Mesendoderm (in vitro differentiated cells): ENCODE data around the gene MSX1.
A peak's percentile ranks its signal among the peaks of the same experiment; 100 is the strongest.

Experiments used
- DNase-seq: peaks from one replicate; pipeline ENCODE4 v3.0.0; 2013
- H2AK5ac ChIP-seq: 2 replicates; pipeline ENCODE4 v1.6.1; 2013; ENCODE audit warnings: low read length, inconsistent platforms
- H2BK120ac ChIP-seq: 2 replicates; pipeline ENCODE4 v1.6.1; 2013; ENCODE audit warnings: low read depth, mild to moderate bottlenecking, low read length, moderate library complexity, mixed read lengths
- H2BK15ac ChIP-seq: replicated peaks from 2 replicates; pipeline ENCODE4 v1.6.1; 2013; ENCODE audit warnings: low read depth, mild to moderate bottlenecking, moderate library complexity
- H2BK5ac ChIP-seq: 2 replicates; pipeline ENCODE4 v1.6.1; 2013; ENCODE audit warnings: low read length, inconsistent platforms
- H3K18ac ChIP-seq: 2 replicates; pipeline ENCODE4 v1.6.1; 2013; ENCODE audit warnings: mild to moderate bottlenecking, low read length, mixed read lengths
- H3K23ac ChIP-seq: one replicate; pipeline ENCODE4 v1.6.1; 2013; ENCODE audit warnings: low read length
- H3K27ac ChIP-seq: 2 replicates; pipeline ENCODE4 v1.5.1; 2013; ENCODE audit warnings: low read depth, mild to moderate bottlenecking, inconsistent platforms, low read length, moderate library complexity
- H3K27me3 ChIP-seq: 2 replicates; pipeline ENCODE4 v1.6.1; 2013; ENCODE audit warnings: low read length, control low read depth, mild to moderate bottlenecking, inconsistent platforms; ENCODE audit not compliant: insufficient read depth, poor library complexity
- H3K36me3 ChIP-seq: 2 replicates; pipeline ENCODE4 v1.6.1; 2013; ENCODE audit warnings: low read length, inconsistent platforms; ENCODE audit not compliant: control insufficient read depth, insufficient read depth
- H3K4ac ChIP-seq: one replicate; pipeline ENCODE4 v1.6.1; 2013; ENCODE audit warnings: low read depth, mild to moderate bottlenecking, low read length, moderate library complexity
- H3K4me1 ChIP-seq: 2 replicates; pipeline ENCODE4 v1.6.1; 2013; ENCODE audit warnings: low read depth, low read length, inconsistent platforms; ENCODE audit not compliant: control insufficient read depth
- H3K4me2 ChIP-seq: 2 replicates; pipeline ENCODE4 v1.6.1; 2013; ENCODE audit warnings: low read length
- H3K4me3 ChIP-seq: 2 replicates; pipeline ENCODE4 v1.5.1; 2013; ENCODE audit warnings: mild to moderate bottlenecking, low read length
- H3K56ac ChIP-seq: one replicate; pipeline ENCODE4 v1.6.1; 2013; ENCODE audit warnings: low read length
- H3K79me1 ChIP-seq: 2 replicates; pipeline ENCODE4 v1.6.1; 2013; ENCODE audit warnings: low read length, inconsistent platforms
- H3K79me2 ChIP-seq: 2 replicates; pipeline ENCODE4 v1.6.1; 2013; ENCODE audit warnings: mild to moderate bottlenecking, low read length; ENCODE audit not compliant: control insufficient read depth, insufficient read depth
- H3K9ac ChIP-seq: 2 replicates; pipeline ENCODE4 v1.6.1; 2013; ENCODE audit warnings: low read length, inconsistent platforms
- H4K5ac ChIP-seq: one replicate; pipeline ENCODE4 v1.6.1; 2013; ENCODE audit warnings: low read length
- H4K8ac ChIP-seq: one replicate; pipeline ENCODE4 v1.6.1; 2013; ENCODE audit warnings: low read depth, mild to moderate bottlenecking, control low read depth, low read length, moderate library complexity
- WGBS: extraction: QIAGEN DNeasy Blood & Tissue Kit; methylation state at CpG from one replicate; pipeline ENCODE4 v1.1.7; 2013; ENCODE audit warnings: low lambda C conversion rate, missing lambda C conversion rate; ENCODE audit not compliant: insufficient coverage; ENCODE audit errors: extremely low coverage; 5-methylcytosine and 5-hydroxymethylcytosine counted together

Gene MSX1

GRCh38 chr4:4861390-4862018 lies 2.0 kb downstream of the MSX1 start:
- H4K8ac ChIP-seq, result no peak overlapping the region
- no peak overlapping the region for H3K18ac ChIP-seq
- WGBS, result no CpG with 5 or more reads among the region's 21 CpGs
- no peaks in the 10 kb centered on the region for H3K36me3 ChIP-seq
- peak overlapping the region; percentile 88 for H3K4me2 ChIP-seq
- no peaks in the 10 kb centered on the region for H3K79me2 ChIP-seq
- H2BK120ac ChIP-seq, result no peak overlapping the region
- H3K56ac ChIP-seq, result peak overlapping the region; percentile 17
- peak overlapping the region; percentile 9 for H3K9ac ChIP-seq
- H3K4me3 ChIP-seq, result no peak overlapping the region
- no peak overlapping the region for H3K23ac ChIP-seq
- H2BK15ac ChIP-seq, result no peak overlapping the region
- H2AK5ac ChIP-seq, result no peak overlapping the region
- no peak overlapping the region for H4K5ac ChIP-seq
- H2BK5ac ChIP-seq, result no peak overlapping the region
- H3K4me1 ChIP-seq, result peaks cover 9% of the 10 kb centered on the region
- peaks cover 47% of the 10 kb centered on the region for H3K27me3 ChIP-seq
- DNase-seq, result no peak
- no peak overlapping the region for H3K4ac ChIP-seq
- H3K27ac ChIP-seq, result no peak overlapping the region
- H3K79me1 ChIP-seq, result no peaks in the 10 kb centered on the region

GRCh38 chr4:4862071-4862551 lies 2.6 kb downstream of the MSX1 start:
- WGBS, result no CpG with 5 or more reads among the region's 16 CpGs
- Histone ChIP-seq H3K4me1 (peaks cover 7% of the 10 kb centered on the region), H3K79me1 (no peaks in the 10 kb centered on the region), H3K4ac (no peak overlapping the region), H3K18ac (no peak overlapping the region), H3K27me3 (peaks cover 47% of the 10 kb centered on the region), H3K4me2 (no peak overlapping the region), H4K5ac (no peak overlapping the region), H2BK120ac (no peak overlapping the region), H3K36me3 (no peaks in the 10 kb centered on the region), H2BK5ac (no peak overlapping the region), H3K56ac (peak overlapping the region; percentile 17), H3K9ac (no peak overlapping the region), H2BK15ac (no peak overlapping the region), H2AK5ac (no peak overlapping the region), H4K8ac (no peak overlapping the region), H3K27ac (no peak overlapping the region), H3K23ac (no peak overlapping the region), H3K79me2 (no peaks in the 10 kb centered on the region), H3K4me3 (no peak overlapping the region)
- peak; percentile 30 for DNase-seq

GRCh38 chr4:4862665-4863482 lies 3.4 kb downstream of the MSX1 start:
- no peaks in the 10 kb centered on the region for H3K79me2 ChIP-seq
- H3K18ac ChIP-seq, result no peak overlapping the region
- no peak overlapping the region for H3K9ac ChIP-seq
- no peak overlapping the region for H2BK15ac ChIP-seq
- no peak overlapping the region for H2BK5ac ChIP-seq
- H2BK120ac ChIP-seq, result no peak overlapping the region
- H3K4ac ChIP-seq, result no peak overlapping the region
- H3K4me1 ChIP-seq, result peaks cover 5% of the 10 kb centered on the region
- H3K4me2 ChIP-seq, result peak overlapping the region; percentile 24
- H3K27me3 ChIP-seq, result peaks cover 44% of the 10 kb centered on the region
- H3K56ac ChIP-seq, result peak overlapping the region; percentile 39
- H3K27ac ChIP-seq, result no peak overlapping the region
- H3K79me1 ChIP-seq, result no peaks in the 10 kb centered on the region
- H4K8ac ChIP-seq, result no peak overlapping the region
- DNase-seq, result peak; percentile 58
- H4K5ac ChIP-seq, result no peak overlapping the region
- no peak overlapping the region for H3K4me3 ChIP-seq
- no CpG with 5 or more reads among the region's 51 CpGs for WGBS
- no peaks in the 10 kb centered on the region for H3K36me3 ChIP-seq
- H2AK5ac ChIP-seq, result no peak overlapping the region
- no peak overlapping the region for H3K23ac ChIP-seq

- no peaks in the 10 kb centered on the region for H3K79me1 ChIP-seq
- H3K18ac ChIP-seq, result no peak overlapping the region
- H2AK5ac ChIP-seq, result no peak overlapping the region
- no peak overlapping the region for H3K4ac ChIP-seq
- H3K56ac ChIP-seq, result no peak overlapping the region
- no peak overlapping the region for H3K23ac ChIP-seq
- H3K27me3 ChIP-seq, result peaks cover 58% of the 10 kb centered on the region
- DNase-seq, result no peak
- H3K79me2 ChIP-seq, result no peaks in the 10 kb centered on the region
- no peak overlapping the region for H2BK5ac ChIP-seq
- H3K9ac ChIP-seq, result no peak overlapping the region
- H4K8ac ChIP-seq, result no peak overlapping the region
- no peaks in the 10 kb centered on the region for H3K36me3 ChIP-seq
- H3K4me1 ChIP-seq, result peaks cover 2% of the 10 kb centered on the region
- no peak overlapping the region for H2BK120ac ChIP-seq
- H3K27ac ChIP-seq, result no peak overlapping the region
- H3K4me3 ChIP-seq, result no peak overlapping the region
- whole genome bisulfite sequencing, result no CpG with 5 or more reads among the region's 25 CpGs
- H2BK15ac ChIP-seq, result no peak overlapping the region
- no peak overlapping the region for H4K5ac ChIP-seq
- H3K4me2 ChIP-seq, result no peak overlapping the region
These were observed 5.0 kb downstream of the MSX1 start for GRCh38 chr4:4864443-4864939.

- Histone ChIP-seq H3K27me3 (peaks cover 64% of the 10 kb centered on the region), H2AK5ac (no peak overlapping the region), H3K9ac (no peak overlapping the region), H3K4ac (no peak overlapping the region), H3K18ac (no peak overlapping the region), H4K5ac (no peak overlapping the region), H2BK15ac (no peak overlapping the region), H2BK120ac (no peak overlapping the region), H3K27ac (no peak overlapping the region), H4K8ac (no peak overlapping the region), H3K79me2 (no peaks in the 10 kb centered on the region), H3K4me3 (no peak overlapping the region), H3K56ac (peak overlapping the region; percentile 61), H3K4me1 (peaks cover 2% of the 10 kb centered on the region), H3K36me3 (no peaks in the 10 kb centered on the region), H3K23ac (no peak overlapping the region), H2BK5ac (no peak overlapping the region), H3K79me1 (no peaks in the 10 kb centered on the region), H3K4me2 (peak overlapping the region; percentile 94)
- peak; percentile 50 for DNase-seq
- WGBS, result no CpG with 5 or more reads among the region's 43 CpGs
These were observed 5.7 kb downstream of the MSX1 start for GRCh38 chr4:4864940-4865704.
